ENCODE data around the gene PRKAG2. TPM values are rescaled to one million over a fixed set of nuclear protein-coding genes. Genes with fewer than 3 reads are reported as not detected.

PRKAG2 gene
- total RNA-seq, 4 donors from 2014 or later, result 25.1 to 57.8 (median 46.7) TPM

DNA sequence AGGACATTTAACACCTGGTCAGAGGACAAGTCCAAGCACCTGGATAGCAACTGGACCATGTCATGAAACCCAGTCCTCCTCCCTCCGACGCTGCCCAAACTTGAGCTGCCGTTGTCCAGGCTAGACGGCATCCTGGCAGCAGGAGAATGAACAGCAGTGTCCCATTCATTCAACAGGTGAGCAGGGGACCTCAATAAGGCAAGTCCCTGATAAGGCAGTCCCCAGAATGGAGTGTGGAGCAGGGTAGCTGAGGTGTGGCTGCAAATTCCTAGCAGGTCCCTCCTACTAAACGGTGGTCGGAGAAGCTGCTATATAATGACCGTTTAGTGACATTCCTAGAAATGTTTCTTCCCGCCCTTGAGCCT lies 169.8 kb downstream of the PRKAG2 start:
- peaks cover 0 to 11% (median 2%) of the 10 kb centered on the region in 4 donors for H3K4me1 ChIP-seq
- 93% methylated on average over 8 of the region's 8 CpGs; no CpG with 5 or more reads in 1 of the 2 donors for WGBS, 2 donors (ENCODE audit: low coverage in 1 of 2)
- H3K27ac ChIP-seq, result no peak overlapping the region
- no peaks in the 10 kb centered on the region for H3K36me3 ChIP-seq
- in situ Hi-C loops (cut with MboI; ENCODE audit: low pct_ligation_motif_present in 1 of 4, low pct_unique_long_range_greater_than_20kb in 1 of 4, low sequenced_read_pairs in 3 of 4) (no loop called here), intact Hi-C loops (cut with DNase I; ENCODE audit: low total_unique reads) (loop anchor here (10.0 kb wide), 1 partner anchor 82 kb away; no protein-coding TSS in a partner anchor)
- no peak overlapping the region for H3K4me3 ChIP-seq
- H3K9me3 ChIP-seq, result no peaks in the 10 kb centered on the region
- no peak for DNase-seq
- TF ChIP-seq POLR2A (IDR thresholded peaks at IDR 0.05) (no peak), CTCF (IDR thresholded peaks at IDR 0.05) (no peak), POLR2AphosphoS5 (IDR thresholded peaks at IDR 0.05) (no peak), EP300 (IDR thresholded peaks at IDR 0.05; ENCODE audit: low read depth) (no peak)
- no peaks in the 10 kb centered on the region for H3K27me3 ChIP-seq

DNA sequence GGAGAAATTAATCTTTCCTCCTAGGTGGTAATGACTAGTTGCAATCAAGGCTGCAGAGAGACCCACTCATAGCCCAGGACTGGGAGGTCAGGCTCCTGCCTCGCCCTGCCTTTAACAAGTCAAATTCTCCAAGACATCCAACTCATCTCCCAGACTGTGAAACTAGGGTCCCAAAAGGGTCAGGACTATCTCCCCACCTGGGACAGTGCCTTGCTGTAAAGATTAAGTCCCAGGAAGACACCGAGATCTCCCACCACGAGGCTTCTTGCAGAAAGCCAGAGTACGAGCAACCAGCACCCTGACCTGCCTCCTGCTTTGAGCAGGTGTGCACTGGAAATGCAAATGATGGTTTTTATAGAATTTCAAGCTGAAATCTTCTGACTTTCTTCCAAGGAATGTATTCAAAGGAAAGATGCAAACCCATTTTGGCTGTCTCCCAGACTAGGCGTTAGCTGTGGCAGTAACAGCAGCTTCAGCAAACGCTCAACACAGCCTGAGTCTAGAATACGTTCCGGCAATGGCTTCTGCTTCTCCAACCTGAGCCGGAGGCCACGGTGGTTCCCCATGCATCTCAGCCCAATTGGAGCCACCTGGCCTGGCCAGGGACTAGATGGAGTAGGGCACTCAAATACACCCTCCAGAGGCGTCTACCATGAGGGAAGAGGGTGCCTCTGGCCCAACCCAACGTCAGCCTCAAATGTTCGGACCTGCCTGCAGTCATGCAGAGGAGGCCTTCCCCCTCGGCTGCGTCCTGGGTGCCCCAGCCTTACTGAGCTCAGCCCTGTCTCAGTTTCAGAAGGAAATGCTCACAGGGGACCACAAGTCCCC lies 170.4 kb downstream of the PRKAG2 start:
- no peaks in the 10 kb centered on the region for H3K27me3 ChIP-seq
- intact Hi-C loops (cut with DNase I; ENCODE audit: low total_unique reads) (loop anchor here (10.0 kb wide), 1 partner anchor 82 kb away; no protein-coding TSS in a partner anchor), in situ Hi-C loops (cut with MboI; ENCODE audit: low pct_ligation_motif_present in 1 of 4, low pct_unique_long_range_greater_than_20kb in 1 of 4, low sequenced_read_pairs in 3 of 4) (no loop called here)
- H3K4me3 ChIP-seq, result no peak overlapping the region
- no peaks in the 10 kb centered on the region for H3K9me3 ChIP-seq
- peaks cover 0 to 11% (median 2%) of the 10 kb centered on the region in 4 donors for H3K4me1 ChIP-seq
- TF ChIP-seq POLR2AphosphoS5 (IDR thresholded peaks at IDR 0.05), result no peak
- no peak for TF ChIP-seq POLR2A (IDR thresholded peaks at IDR 0.05)
- TF ChIP-seq CTCF (IDR thresholded peaks at IDR 0.05), result no peak
- no peak for TF ChIP-seq EP300 (IDR thresholded peaks at IDR 0.05; ENCODE audit: low read depth)
- H3K27ac ChIP-seq, result peak overlapping the region in 2 of 4 donors; percentile 17 to 29
- DNase-seq, result peak; percentile 46
- 81% methylated on average over 6 to 15 of the region's 15 CpGs for WGBS, 2 donors (ENCODE audit: low coverage in 1 of 2)
- no peaks in the 10 kb centered on the region for H3K36me3 ChIP-seq

DNA sequence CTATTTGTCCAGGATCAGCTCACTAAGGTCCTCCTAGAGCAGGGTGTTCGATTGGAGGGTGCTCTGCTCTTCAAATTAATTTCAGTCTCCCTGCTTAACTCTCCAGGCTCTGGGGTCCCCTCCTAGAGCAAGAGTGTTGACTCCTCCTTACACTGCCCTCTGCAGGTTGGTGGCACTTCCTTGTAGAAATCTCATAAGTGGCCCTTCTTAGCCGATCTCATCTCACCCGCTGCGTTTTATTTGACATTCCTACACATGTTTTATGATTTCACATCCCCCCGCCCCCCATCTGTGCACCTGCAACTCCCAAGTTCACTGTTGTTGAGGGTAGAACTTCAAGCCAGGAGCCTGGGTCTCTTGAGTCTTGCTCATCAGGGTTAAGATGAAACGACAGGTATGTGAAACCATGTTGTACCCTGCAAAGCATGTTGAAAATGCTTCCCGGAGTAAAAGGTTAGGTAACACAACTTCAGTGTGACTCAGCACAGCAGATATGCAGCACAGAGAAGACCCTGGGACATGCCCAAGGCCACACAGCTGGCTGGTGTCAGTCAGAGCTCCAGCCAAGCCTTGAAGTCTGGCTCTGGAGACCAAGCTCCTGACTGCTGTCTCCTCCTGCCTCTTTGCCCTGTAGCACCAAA lies 171.2 kb downstream of the PRKAG2 start:
- no peaks in the 10 kb centered on the region for H3K36me3 ChIP-seq
- DNase-seq, result peak; percentile 32
- peaks cover 0 to 11% (median 2%) of the 10 kb centered on the region in 4 donors for H3K4me1 ChIP-seq
- 27 to 29% methylated on average over 4 to 7 of the region's 7 CpGs for WGBS, 2 donors (ENCODE audit: low coverage in 1 of 2)
- intact Hi-C loops (cut with DNase I; ENCODE audit: low total_unique reads), result loop anchor here (10.0 kb wide), 1 partner anchor 81 kb away; no protein-coding TSS in a partner anchor
- H3K9me3 ChIP-seq, result no peaks in the 10 kb centered on the region
- TF ChIP-seq POLR2A (IDR thresholded peaks at IDR 0.05) (no peak), EP300 (IDR thresholded peaks at IDR 0.05; ENCODE audit: low read depth) (no peak), CTCF (IDR thresholded peaks at IDR 0.05) (peak; percentile 24 to 42 (median 32)), POLR2AphosphoS5 (IDR thresholded peaks at IDR 0.05) (no peak)
- no peak overlapping the region for H3K4me3 ChIP-seq
- H3K27ac ChIP-seq, result peak overlapping the region in 2 of 4 donors; percentile 3 to 17
- H3K27me3 ChIP-seq, result no peaks in the 10 kb centered on the region
- in situ Hi-C loops (cut with MboI; ENCODE audit: low pct_ligation_motif_present in 1 of 4, low pct_unique_long_range_greater_than_20kb in 1 of 4, low sequenced_read_pairs in 3 of 4), result no loop called here

DNA sequence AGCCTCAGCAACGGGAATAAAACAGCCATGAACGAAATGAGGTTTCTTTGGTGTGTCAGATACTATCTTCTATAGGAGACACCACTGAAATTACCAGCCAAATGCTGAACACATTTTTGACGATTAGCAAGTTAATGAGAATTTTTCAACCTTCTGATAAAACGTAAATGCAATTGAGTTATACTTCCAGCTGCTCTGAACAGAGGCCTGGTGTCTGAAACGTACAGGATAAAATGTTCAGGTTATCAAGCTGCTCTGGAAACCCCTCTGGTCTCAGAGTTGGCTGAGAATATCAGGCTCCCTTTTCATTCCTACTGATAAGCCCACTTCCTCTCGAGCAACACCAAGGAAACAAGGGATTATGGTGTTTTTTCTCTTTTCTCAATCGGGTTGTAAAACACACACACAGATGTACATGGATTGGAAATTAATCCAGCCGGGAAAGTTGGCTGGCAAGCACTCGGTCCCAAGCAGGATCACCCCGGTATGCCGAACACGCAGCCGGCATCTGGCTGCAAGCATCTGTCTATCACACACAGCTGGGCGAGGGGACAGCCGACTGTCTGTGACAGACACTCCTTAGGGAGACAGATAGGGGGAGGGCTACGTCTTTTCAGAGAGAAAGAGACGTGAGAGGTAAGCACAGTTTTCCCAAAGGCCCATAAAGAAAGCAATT lies 171.8 kb downstream of the PRKAG2 start:
- DNase-seq, result no peak
- H3K36me3 ChIP-seq, result no peaks in the 10 kb centered on the region
- in situ Hi-C loops (cut with MboI; ENCODE audit: low pct_ligation_motif_present in 1 of 4, low pct_unique_long_range_greater_than_20kb in 1 of 4, low sequenced_read_pairs in 3 of 4), result no loop called here

More for the DNA sequence above, 171.8 kb downstream of the PRKAG2 start:
- intact Hi-C loops (cut with DNase I; ENCODE audit: low total_unique reads), result loop anchor here (10.0 kb wide), 1 partner anchor 80 kb away; no protein-coding TSS in a partner anchor
- Histone ChIP-seq H3K4me1 (peaks cover 0 to 11% (median 2%) of the 10 kb centered on the region in 4 donors), H3K27me3 (no peaks in the 10 kb centered on the region), H3K9me3 (no peaks in the 10 kb centered on the region), H3K4me3 (no peak overlapping the region), H3K27ac (peak overlapping the region in 1 of 4 donors; percentile 3)
- TF ChIP-seq POLR2AphosphoS5 (IDR thresholded peaks at IDR 0.05), result no peak
- TF ChIP-seq POLR2A (IDR thresholded peaks at IDR 0.05), result no peak
- TF ChIP-seq EP300 (IDR thresholded peaks at IDR 0.05; ENCODE audit: low read depth), result no peak
- TF ChIP-seq CTCF (IDR thresholded peaks at IDR 0.05), result no peak
- 82 to 86% methylated on average over 7 to 17 of the region's 17 CpGs for WGBS, 2 donors (ENCODE audit: low coverage in 1 of 2)

Measured in transverse colon (tissue), 4 donors.